ENCODE data around the gene SLC16A3.

The SLC16A3 gene

DNA sequence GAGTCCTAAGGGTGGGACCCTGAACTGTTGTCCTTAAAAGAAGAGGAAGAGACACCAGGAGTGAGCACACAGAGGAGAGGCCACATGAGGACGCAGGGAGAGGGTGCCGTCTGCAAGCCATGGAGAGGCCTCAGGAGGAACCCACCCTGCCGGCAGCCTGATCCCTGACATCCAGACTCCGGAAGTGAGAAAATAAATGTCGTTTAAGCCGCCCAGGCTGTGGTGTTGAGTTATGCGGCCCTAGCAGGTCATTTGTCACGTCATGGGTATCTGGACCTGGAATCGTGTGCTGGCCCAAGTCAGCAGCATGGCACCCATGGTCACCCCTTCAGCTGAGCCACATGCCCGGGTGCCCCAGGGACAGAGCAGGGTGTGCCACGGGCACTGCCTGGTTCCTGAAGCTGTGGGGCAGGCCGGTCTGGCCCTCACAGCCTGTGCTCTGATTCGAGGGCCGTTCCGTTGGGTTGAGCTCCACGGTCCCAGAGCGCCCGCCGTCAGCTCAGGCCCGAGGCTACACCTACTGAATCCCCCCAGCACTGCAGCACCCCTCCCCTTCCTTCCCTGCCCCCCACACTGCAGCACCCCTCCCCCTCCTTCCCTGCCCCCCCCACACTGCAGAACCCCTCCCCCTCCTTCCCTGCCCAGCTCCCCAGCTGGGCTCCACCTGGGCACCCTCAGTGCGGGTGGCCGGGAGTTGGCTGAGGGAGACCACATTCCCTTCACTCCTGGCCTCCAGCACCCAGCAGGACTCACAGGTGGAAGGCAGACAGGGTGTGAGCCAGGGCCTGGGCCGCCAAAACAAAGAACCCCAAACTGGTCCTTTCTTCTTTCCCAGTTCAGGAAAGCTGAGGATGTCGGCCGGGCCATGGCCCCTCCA is 13.5 kb upstream of the SLC16A3 start:
- H3K79me2 ChIP-seq (ENCODE audit: insufficient read depth, low read depth), result 0 out of 2 replicates have a peak, but pooled peaks cover 6% of the 10 kb centered on the region
- H3K27me3 ChIP-seq (ENCODE audit: insufficient read depth, low read depth), result no peaks in the 10 kb centered on the region
- peak overlapping the region; percentile 27; the same call in 1 of the 2 replicates for H3K4me2 ChIP-seq
- TF ChIP-seq, protein P1, sequence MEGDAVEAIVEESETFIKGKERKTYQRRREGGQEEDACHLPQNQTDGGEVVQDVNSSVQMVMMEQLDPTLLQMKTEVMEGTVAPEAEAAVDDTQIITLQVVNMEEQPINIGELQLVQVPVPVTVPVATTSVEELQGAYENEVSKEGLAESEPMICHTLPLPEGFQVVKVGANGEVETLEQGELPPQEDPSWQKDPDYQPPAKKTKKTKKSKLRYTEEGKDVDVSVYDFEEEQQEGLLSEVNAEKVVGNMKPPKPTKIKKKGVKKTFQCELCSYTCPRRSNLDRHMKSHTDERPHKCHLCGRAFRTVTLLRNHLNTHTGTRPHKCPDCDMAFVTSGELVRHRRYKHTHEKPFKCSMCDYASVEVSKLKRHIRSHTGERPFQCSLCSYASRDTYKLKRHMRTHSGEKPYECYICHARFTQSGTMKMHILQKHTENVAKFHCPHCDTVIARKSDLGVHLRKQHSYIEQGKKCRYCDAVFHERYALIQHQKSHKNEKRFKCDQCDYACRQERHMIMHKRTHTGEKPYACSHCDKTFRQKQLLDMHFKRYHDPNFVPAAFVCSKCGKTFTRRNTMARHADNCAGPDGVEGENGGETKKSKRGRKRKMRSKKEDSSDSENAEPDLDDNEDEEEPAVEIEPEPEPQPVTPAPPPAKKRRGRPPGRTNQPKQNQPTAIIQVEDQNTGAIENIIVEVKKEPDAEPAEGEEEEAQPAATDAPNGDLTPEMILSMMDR (conservative IDR thresholded peaks at IDR 0.05; ENCODE audit: low read depth, low read length), result no peak
- H3K4me3 ChIP-seq (IDR thresholded peaks at IDR 0.05; ENCODE audit: insufficient read depth, low read depth, low read length), result no peak overlapping the region
- peak overlapping the region; percentile 33; the same call in 1 of the 2 replicates for H3K27ac ChIP-seq
- H3K36me3 ChIP-seq (ENCODE audit: insufficient read depth), result no peaks in the 10 kb centered on the region
- H4K20me1 ChIP-seq (ENCODE audit: insufficient read depth), result no peaks in the 10 kb centered on the region
- H3K9ac ChIP-seq, result no peak overlapping the region
- H2AFZ ChIP-seq (ENCODE audit: low read depth), result no peak overlapping the region
- peaks cover 43% of the 10 kb centered on the region for H3K4me1 ChIP-seq (ENCODE audit: low read depth, poor library complexity, severe bottlenecking)

DNA sequence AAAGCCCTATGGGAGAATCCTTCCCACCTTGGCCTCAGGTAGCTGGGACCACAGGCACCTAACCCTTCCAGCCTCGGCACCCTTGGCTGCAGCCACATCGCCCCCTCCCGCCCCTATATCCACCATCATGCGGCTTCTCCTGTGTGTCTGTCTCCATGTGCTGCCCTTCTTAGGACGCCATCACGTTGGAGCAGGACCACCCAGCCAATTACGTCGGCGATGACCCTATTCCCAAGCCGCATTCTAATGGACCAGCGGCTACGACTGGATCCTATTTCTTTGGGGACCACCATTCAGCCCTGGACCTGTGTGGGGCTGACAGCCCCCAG is 12.9 kb upstream of the SLC16A3 start:
- TF ChIP-seq, protein P1 (conservative IDR thresholded peaks at IDR 0.05; ENCODE audit: low read depth, low read length), result no peak
- H3K9ac ChIP-seq, result no peak overlapping the region
- H3K4me2 ChIP-seq, result peak overlapping the region; percentile 27
- no peaks in the 10 kb centered on the region for H4K20me1 ChIP-seq (ENCODE audit: insufficient read depth)
- H3K27me3 ChIP-seq (ENCODE audit: insufficient read depth, low read depth), result no peaks in the 10 kb centered on the region
- no peak overlapping the region for H3K4me3 ChIP-seq (IDR thresholded peaks at IDR 0.05; ENCODE audit: insufficient read depth, low read depth, low read length)
- peak overlapping the region; percentile 33; the same call in 1 of the 2 replicates for H3K27ac ChIP-seq
- no peaks in the 10 kb centered on the region for H3K36me3 ChIP-seq (ENCODE audit: insufficient read depth)
- H3K79me2 ChIP-seq (ENCODE audit: insufficient read depth, low read depth), result 0 out of 2 replicates have a peak, but pooled peaks cover 6% of the 10 kb centered on the region
- H2AFZ ChIP-seq (ENCODE audit: low read depth), result no peak overlapping the region
- peaks cover 43% of the 10 kb centered on the region for H3K4me1 ChIP-seq (ENCODE audit: low read depth, poor library complexity, severe bottlenecking)

DNA sequence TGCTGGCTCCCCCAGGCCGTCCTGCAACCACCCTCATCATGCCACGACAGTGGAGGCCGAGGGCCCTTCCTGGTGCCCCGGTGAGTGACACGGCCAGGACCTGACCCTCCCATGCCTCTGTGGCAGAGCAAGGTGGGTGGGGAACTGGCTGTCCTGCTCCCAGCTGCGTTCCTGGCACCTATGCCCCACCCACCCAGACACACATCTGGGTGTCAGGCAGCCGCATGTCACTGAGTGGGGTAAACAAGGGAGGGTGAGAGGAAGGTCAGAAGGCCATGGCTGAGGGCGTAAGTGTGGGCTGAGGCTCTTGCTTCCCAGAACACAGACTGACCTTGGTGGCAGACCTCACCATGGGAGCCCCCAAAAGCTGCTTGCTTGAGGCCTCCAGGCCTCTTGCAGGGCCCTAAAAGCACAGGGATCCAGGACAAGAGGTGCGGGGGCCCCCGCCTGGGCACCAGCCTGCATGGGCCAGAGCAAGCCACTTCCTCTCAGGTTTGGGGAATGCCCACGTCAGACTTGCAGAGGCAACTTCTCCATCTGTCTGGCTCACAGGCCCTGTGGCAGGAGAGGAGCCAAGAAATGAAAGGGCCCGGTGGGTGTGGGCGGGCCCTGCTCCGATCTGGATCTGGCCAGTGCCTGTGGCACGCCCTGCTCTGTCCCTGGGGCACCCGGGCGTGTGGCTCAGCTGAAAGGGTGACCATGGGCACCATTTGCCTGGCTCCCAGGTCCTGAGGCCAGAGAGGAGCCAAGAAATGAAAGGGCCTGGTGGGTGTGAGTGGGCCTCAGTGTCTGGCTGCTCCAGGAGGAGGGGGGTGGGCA is 12.3 kb upstream of the SLC16A3 start:
- no peaks in the 10 kb centered on the region for H3K36me3 ChIP-seq (ENCODE audit: insufficient read depth)
- H3K9ac ChIP-seq, result peak overlapping the region; percentile 1; the same call in 1 of the 2 replicates
- H3K4me2 ChIP-seq, result peak overlapping the region; percentile 27
- H4K20me1 ChIP-seq (ENCODE audit: insufficient read depth), result no peaks in the 10 kb centered on the region
- peaks cover 42% of the 10 kb centered on the region for H3K4me1 ChIP-seq (ENCODE audit: low read depth, poor library complexity, severe bottlenecking)
- TF ChIP-seq, protein P1 (conservative IDR thresholded peaks at IDR 0.05; ENCODE audit: low read depth, low read length), result no peak
- peak overlapping the region; percentile 38 for H2AFZ ChIP-seq (ENCODE audit: low read depth)
- peak overlapping the region; percentile 33 for H3K27ac ChIP-seq
- H3K27me3 ChIP-seq (ENCODE audit: insufficient read depth, low read depth), result no peaks in the 10 kb centered on the region
- H3K79me2 ChIP-seq (ENCODE audit: insufficient read depth, low read depth), result 0 out of 2 replicates have a peak, but pooled peaks cover 6% of the 10 kb centered on the region
- no peak overlapping the region for H3K4me3 ChIP-seq (IDR thresholded peaks at IDR 0.05; ENCODE audit: insufficient read depth, low read depth, low read length)

DNA sequence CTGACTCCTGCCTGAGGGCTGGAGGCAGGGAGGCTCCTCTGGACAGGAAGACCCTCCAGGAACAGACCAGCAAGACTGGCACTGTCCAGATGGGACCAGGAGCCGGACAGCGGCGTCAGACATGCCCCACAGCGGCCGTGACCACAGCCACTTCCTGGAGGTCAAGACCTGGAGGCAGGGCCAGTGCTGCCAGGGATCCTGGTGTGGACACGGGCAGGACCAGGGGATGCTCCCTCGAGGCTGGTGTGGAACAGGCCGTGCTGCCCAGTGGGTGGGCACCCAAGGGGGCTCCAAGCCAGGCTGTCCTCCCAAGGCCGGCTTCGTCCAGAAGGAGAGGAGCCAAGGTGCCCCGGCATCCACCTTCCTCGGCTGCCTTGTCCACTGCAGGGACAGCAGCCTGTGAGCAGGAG is 11.7 kb upstream of the SLC16A3 start:
- peak overlapping the region; percentile 33 for H3K27ac ChIP-seq
- peak overlapping the region; percentile 38; the same call in 1 of the 2 replicates for H2AFZ ChIP-seq (ENCODE audit: low read depth)
- H3K4me3 ChIP-seq (IDR thresholded peaks at IDR 0.05; ENCODE audit: insufficient read depth, low read depth, low read length), result no peak overlapping the region
- no peaks in the 10 kb centered on the region for H3K27me3 ChIP-seq (ENCODE audit: insufficient read depth, low read depth)
- H3K36me3 ChIP-seq (ENCODE audit: insufficient read depth), result no peaks in the 10 kb centered on the region
- no peaks in the 10 kb centered on the region for H3K79me2 ChIP-seq (ENCODE audit: insufficient read depth, low read depth)
- no peaks in the 10 kb centered on the region for H4K20me1 ChIP-seq (ENCODE audit: insufficient read depth)
- peak overlapping the region; percentile 1; the same call in 1 of the 2 replicates for H3K9ac ChIP-seq
- H3K4me2 ChIP-seq, result peak overlapping the region; percentile 27
- H3K4me1 ChIP-seq (ENCODE audit: low read depth, poor library complexity, severe bottlenecking), result peaks cover 36% of the 10 kb centered on the region
- TF ChIP-seq, protein P1 (conservative IDR thresholded peaks at IDR 0.05; ENCODE audit: low read depth, low read length), result no peak

Measured in KMS-11 (cell line).